Uterus (tissue), 4 donors: Measurements from ENCODE around the gene RPL41. TPM values are rescaled to one million over a fixed set of nuclear protein-coding genes. Genes with fewer than 3 reads are reported as not detected.

Source experiments
- DNase-seq, 2 donors: peaks; one replicate each; pipeline ENCODE4 v3.0.0-alpha.2; 2019 to 2020
- H3K27ac ChIP-seq, 2 donors: fragments of 200-600 bp; sonication (generic); 1 replicate in 1 of 2; 2 replicates in 1 of 2; pipeline ENCODE4 v1.5.1; 2016 to 2018
- H3K27me3 ChIP-seq, 2 donors: fragments of 200-600 bp; sonication (generic); one replicate each; pipeline ENCODE4 v1.5.1; 2018 to 2019; ENCODE audit warnings: control low read depth in 1 of 2
- H3K36me3 ChIP-seq, 2 donors: fragments of 200-600 bp; sonication (generic); one replicate each; pipeline ENCODE4 v1.5.1; 2019; ENCODE audit warnings: control low read depth in 1 of 2
- H3K4me1 ChIP-seq, 2 donors: fragments of 200-600 bp; sonication (generic); one replicate each; pipeline ENCODE4 v1.5.1; 2018 to 2019; ENCODE audit warnings: control low read depth in 1 of 2
- H3K4me3 ChIP-seq, 2 donors: fragments of 200-600 bp; sonication (generic); 1 replicate in 1 of 2; 2 replicates in 1 of 2; pipeline ENCODE4 v1.5.1; 2018 to 2019; ENCODE audit warnings: mild to moderate bottlenecking in 1 of 2
- H3K9me3 ChIP-seq, 2 donors: fragments of 200-600 bp; sonication (generic); one replicate each; pipeline ENCODE4 v1.5.1; 2019; ENCODE audit warnings: control low read depth in 1 of 2
- CTCF ChIP-seq, 4 experiments: fragments of 200-600 bp in 2 of 4; fragments of 450-650 bp in 2 of 4; sonication (generic) in 2 of 4; IDR thresholded peaks; one replicate each; pipeline ENCODE4 v1.5.1; 2016 to 2019; ENCODE audit warnings: antibody characterized with exemption in 4 of 4, mild to moderate bottlenecking in 2 of 4, moderate library complexity in 1 of 4
- POLR2A ChIP-seq, 2 donors: fragments of 450-650 bp; IDR thresholded peaks; one replicate each; pipeline ENCODE4 v1.6.1; 2016; ENCODE audit warnings: antibody characterized with exemption in 2 of 2, mild to moderate bottlenecking in 1 of 2, moderate library complexity in 1 of 2
- intact Hi-C: fragments of 100-400 bp; cut with DNase I; formaldehyde crosslinking; loops from one replicate; pipeline ENCODE4 v1.15.1; 2023; ENCODE audit warnings: low total_unique reads
- total RNA-seq, 4 donors: library from RNA; depleted of rRNA in 3 of 4; stranded (reverse); fragments of >200 nt in 3 of 4; gene quantifications; one replicate each; pipeline versions ENCODE4 v1.1.0 to v1.2.4, GENCODE V29; 2014 to 2023
- donor health status: DM: yes; HTN: yes; CAD: no.

RPL41 gene
- total RNA-seq, 4 donors from 2014 or later, result 1,022 to 4,789 (median 2,600) TPM

- intact Hi-C loops, result no loop called here
- no peaks in the 10 kb centered on the region for H3K36me3 ChIP-seq
- H3K4me1 ChIP-seq, result no peaks in the 10 kb centered on the region
- no peaks in the 10 kb centered on the region for H3K27me3 ChIP-seq
- H3K27ac ChIP-seq, result no peak overlapping the region
- no peaks in the 10 kb centered on the region for H3K9me3 ChIP-seq
- no peak overlapping the region for H3K4me3 ChIP-seq
- TF ChIP-seq CTCF (IDR thresholded peaks at IDR 0.05) (no peak), POLR2A (IDR thresholded peaks at IDR 0.05) (no peak)
- no peak for DNase-seq
Measured at GRCh38 chr12:56087220-56087619, 29.2 kb upstream of the RPL41 start.

- no peaks in the 10 kb centered on the region for H3K27me3 ChIP-seq
Measured at GRCh38 chr12:56097738-56098137, 18.7 kb upstream of the RPL41 start.

DNA sequence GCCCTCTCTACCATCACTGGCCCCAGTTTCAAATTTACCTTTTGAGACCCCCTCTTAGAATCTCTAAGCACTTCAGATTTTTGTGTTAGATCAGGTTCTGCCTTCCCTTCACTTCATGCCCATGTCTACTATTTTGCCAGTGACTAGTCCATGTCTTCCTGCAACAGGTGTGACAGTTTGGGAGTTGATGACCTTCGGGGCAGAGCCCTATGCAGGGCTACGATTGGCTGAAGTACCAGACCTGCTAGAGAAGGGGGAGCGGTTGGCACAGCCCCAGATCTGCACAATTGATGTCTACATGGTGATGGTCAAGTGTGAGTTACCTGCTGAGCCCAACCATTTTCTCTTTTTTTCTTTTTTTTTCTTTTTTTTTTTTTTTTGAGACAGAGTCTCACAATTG lies 17.8 kb upstream of the RPL41 start:
- no peak for TF ChIP-seq CTCF (IDR thresholded peaks at IDR 0.05)
- TF ChIP-seq POLR2A (IDR thresholded peaks at IDR 0.05), result no peak
- Histone ChIP-seq H3K4me1 (peaks cover 0 to 4% of the 10 kb centered on the region in 2 donors), H3K4me3 (no peak overlapping the region), H3K36me3 (no peaks in the 10 kb centered on the region), H3K27me3 (no peaks in the 10 kb centered on the region), H3K27ac (no peak overlapping the region), H3K9me3 (no peaks in the 10 kb centered on the region)
- intact Hi-C loops, result no loop called here
- no peak for DNase-seq

More at GRCh38 chr12:56097738-56098137, 18.7 kb upstream of the RPL41 start:
- H3K36me3 ChIP-seq, result no peaks in the 10 kb centered on the region
- H3K4me1 ChIP-seq, result no peaks in the 10 kb centered on the region
- no peak overlapping the region for H3K27ac ChIP-seq
- no peaks in the 10 kb centered on the region for H3K9me3 ChIP-seq
- TF ChIP-seq POLR2A (IDR thresholded peaks at IDR 0.05) (no peak), CTCF (IDR thresholded peaks at IDR 0.05) (no peak)
- H3K4me3 ChIP-seq, result no peak overlapping the region
- DNase-seq, result no peak
- intact Hi-C loops, result no loop called here

GRCh38 chr12:56099787-56100186 lies 16.6 kb upstream of the RPL41 start:
- no peak overlapping the region for H3K27ac ChIP-seq
- peaks cover 0 to 7% of the 10 kb centered on the region in 2 donors for H3K4me1 ChIP-seq
- intact Hi-C loops, result no loop called here
- no peak overlapping the region for H3K4me3 ChIP-seq
- no peaks in the 10 kb centered on the region for H3K9me3 ChIP-seq
- H3K36me3 ChIP-seq, result no peaks in the 10 kb centered on the region
- H3K27me3 ChIP-seq, result no peaks in the 10 kb centered on the region
- TF ChIP-seq CTCF (IDR thresholded peaks at IDR 0.05) (no peak), POLR2A (IDR thresholded peaks at IDR 0.05) (no peak)
- DNase-seq, result no peak

GRCh38 chr12:56101045-56101444 lies 15.4 kb upstream of the RPL41 start:
- no peak for DNase-seq
- H3K36me3 ChIP-seq, result no peaks in the 10 kb centered on the region
- intact Hi-C loops, result no loop called here
- H3K4me3 ChIP-seq, result no peak overlapping the region
- no peaks in the 10 kb centered on the region for H3K27me3 ChIP-seq
- no peak overlapping the region for H3K27ac ChIP-seq
- no peak for TF ChIP-seq CTCF (IDR thresholded peaks at IDR 0.05)
- peaks cover 0 to 7% of the 10 kb centered on the region in 2 donors for H3K4me1 ChIP-seq
- H3K9me3 ChIP-seq, result no peaks in the 10 kb centered on the region
